Ovary (tissue), 9 donors: Measurements from ENCODE around the gene SLA2. TPM values are rescaled to one million over a fixed set of nuclear protein-coding genes. Genes with fewer than 3 reads are reported as not detected.

Experiments
- DNase-seq, 5 donors: peaks; one replicate each; pipeline ENCODE4 v3.0.0-alpha.2; 2019 to 2020
- H3K27ac ChIP-seq, 2 donors: fragments of 200-600 bp; one replicate each; pipeline versions ENCODE4 v1.5.1 to v1.8.0; 2019 to 2022
- H3K27me3 ChIP-seq: fragments of 200-600 bp; one replicate; pipeline ENCODE4 v1.8.0; 2022
- H3K36me3 ChIP-seq: fragments of 200-600 bp; sonication (generic); one replicate; pipeline ENCODE4 v1.5.1; 2019
- H3K4me1 ChIP-seq: one replicate; pipeline ENCODE4 v1.8.1; 2013; ENCODE audit warnings: mild to moderate bottlenecking, moderate library complexity; ENCODE audit not compliant: insufficient read depth
- H3K4me3 ChIP-seq: fragments of 200-600 bp; sonication (generic); one replicate; pipeline ENCODE4 v1.5.1; 2017
- H3K9me3 ChIP-seq, 2 donors: fragments of 200-600 bp in 1 of 2; sonication (generic) in 1 of 2; one replicate each; pipeline versions ENCODE4 v1.5.1 to v1.8.1; 2013 to 2019; ENCODE audit warnings: mild to moderate bottlenecking in 1 of 2, moderate library complexity in 1 of 2
- CTCF ChIP-seq, 3 donors: fragments of 450-650 bp in 2 of 3; fragments of 200-600 bp in 1 of 3; IDR thresholded peaks; one replicate each; pipeline versions ENCODE4 v1.5.1 to v1.8.0; 2016 to 2022; ENCODE audit warnings: antibody characterized with exemption in 3 of 3, mild to moderate bottlenecking in 1 of 3
- EP300 ChIP-seq: sonication (generic); formaldehyde crosslinking; IDR thresholded peaks from one replicate; pipeline ENCODE4 v1.6.1; 2017; ENCODE audit warnings: antibody characterized with exemption
- POLR2A ChIP-seq: fragments of 450-650 bp; IDR thresholded peaks from one replicate; pipeline ENCODE4 v1.6.1; 2017; ENCODE audit warnings: antibody characterized with exemption, mild to moderate bottlenecking, moderate library complexity
- WGBS, 3 donors: extraction: QIAGEN DNeasy Blood & Tissue Kit in 1 of 3; methylation state at CpG; one replicate each; pipeline versions ENCODE4 v1.1.5 to v1.1.7; 2013 to 2017; 5-methylcytosine and 5-hydroxymethylcytosine counted together
- intact Hi-C, 4 donors: fragments of 100-400 bp; cut with DNase I; formaldehyde crosslinking; loops; one replicate each; pipeline versions ENCODE4 v1.11.0 to v1.15.1; 2022 to 2023
- polyA plus RNA-seq, 2 donors: library from polyadenylated mRNA; stranded (reverse); fragments of 200-250 nt in 1 of 2; fragments of 350-450 nt in 1 of 2; fragmentation: Illumina TruSeq in 1 of 2; extraction: RNeasy Lipid Tissue Mini Kit (QIAGEN cat#74804) in 1 of 2; gene quantifications; one replicate each; pipeline ENCODE4 v1.2.3, GENCODE V29; 2013 to 2014
- total RNA-seq, 7 donors: library from RNA; depleted of rRNA in 2 of 7; stranded (reverse); fragments of >200 nt in 2 of 7; fragmentation: NEBNext Ultra II Directional in 3 of 7; extraction: Animal tissue kit (Norgen Biotek cat#: 25700) in 3 of 7; gene quantifications; one replicate each; pipeline versions ENCODE4 v1.1.0 to v1.2.4, GENCODE V29; 2016 to 2023
- donor health status: DM: no; HTN: no; CAD: no; lungs with moderate emphysema.
- donor health status: DM: no; HTN: no; CAD: no.
- donor health status: Bipolar disorder and iron deficiency.
- donor health status: DM: yes; HTN: yes; CAD: no.
- donor health status: DM: no; HTN: no; CAD: no.
- donor health status: DM: yes; HTN: yes; CAD: no.

SLA2 gene
- total and polyA plus RNA-seq, 9 donors = 0.10 to 1.1 (median 0.29) TPM; not detected in 1

- Histone ChIP-seq H3K4me3 (peak overlapping the region; percentile 72), H3K36me3 (no peaks in the 10 kb centered on the region), H3K27me3 (no peaks in the 10 kb centered on the region), H3K4me1 (peaks cover 9% of the 10 kb centered on the region), H3K9me3 (no peaks in the 10 kb centered on the region), H3K27ac (peak overlapping the region; percentile 94 to 97)
- intact Hi-C loops = no loop called here
- 0 to 1% (median 1%) methylated on average over 42 to 53 of the region's 53 CpGs for WGBS, 3 donors
- DNase-seq = peak in 3 of 5 donors; percentile 45 to 66 (median 66)
- TF ChIP-seq POLR2A (no peak), EP300 (no peak), CTCF (IDR thresholded peaks at IDR 0.05) (peak in 1 of 3 donors; percentile 30)
Measured at GRCh38 chr20:36573798-36574365, 72.1 kb downstream of the SLA2 start.

GRCh38 chr20:36573103-36573797 lies 72.7 kb downstream of the SLA2 start, which contains the start of gene TGIF2:
TGIF2 (plus strand) TSS chr20:36573597; CDS start chr20:36578775, 5,178 bp downstream.
- peaks cover 9% of the 10 kb centered on the region for H3K4me1 ChIP-seq
- peak; percentile 88 to 94 (median 90) for DNase-seq
- no peaks in the 10 kb centered on the region for H3K27me3 ChIP-seq
- H3K27ac ChIP-seq = peak within 1 kb of the TSS; percentile 94 to 97
- 3 to 10% (median 5%) methylated on average over 20 to 80 of the region's 80 CpGs for WGBS, 3 donors
- peak within 1 kb of the TSS; percentile 72 for H3K4me3 ChIP-seq
- intact Hi-C loops = no loop called here
- no peaks in the 10 kb centered on the region for H3K36me3 ChIP-seq
- no peaks in the 10 kb centered on the region for H3K9me3 ChIP-seq
- peak in 1 of 3 donors; percentile 13 for TF ChIP-seq CTCF (IDR thresholded peaks at IDR 0.05)
- no peak for TF ChIP-seq EP300
- TF ChIP-seq POLR2A = peak; percentile 53

GRCh38 chr20:36572701-36573102 lies 73.3 kb downstream of the SLA2 start:
- 36 to 45% (median 39%) methylated on average over 20 of the region's 20 CpGs for WGBS, 3 donors
- peak in 1 of 5 donors; percentile 17 for DNase-seq
- peak overlapping the region; percentile 94 to 97 for H3K27ac ChIP-seq

More at GRCh38 chr20:36572701-36573102, 73.3 kb downstream of the SLA2 start:
- Histone ChIP-seq H3K4me1 (peaks cover 9% of the 10 kb centered on the region), H3K9me3 (no peaks in the 10 kb centered on the region), H3K36me3 (no peaks in the 10 kb centered on the region), H3K4me3 (peak overlapping the region; percentile 72), H3K27me3 (no peaks in the 10 kb centered on the region)
- TF ChIP-seq CTCF (IDR thresholded peaks at IDR 0.05) (no peak), POLR2A (no peak), EP300 (no peak)
- intact Hi-C loops = no loop called here
